Caco-2 (cell line): Measurements from ENCODE around the gene CFAP206. TPM values are rescaled to one million over a fixed set of nuclear protein-coding genes. Genes with fewer than 3 reads are reported as not detected.

ENCODE experiments used
- BruUV-seq: library from RNA; stranded (reverse); fragments of 400-500 nt; replicated peaks from 2 replicates; lab custom pipeline; 2021; lab: Mats Ljungman, UMichigan
- CTCF ChIA-PET: fragments of 300-600 bp; sonication (Branson Sonifier 250); formaldehyde crosslinking; loops from one replicate; lab custom pipeline; 2022; ENCODE audit warnings: antibody characterized with exemption; lab: Charles Lee
- POLR2A ChIA-PET: fragments of 300-600 bp; sonication (Branson Sonifier 250); formaldehyde crosslinking; loops from one replicate; lab custom pipeline; 2022; ENCODE audit warnings: antibody characterized with exemption; lab: Charles Lee
- DNase-seq, 2 experiments: peaks; one replicate each; pipeline versions ENCODE4 v3.0.0 to v3.0.0-alpha.2; 2020 to 2022
- H3K27me3 ChIP-seq: replicated peaks from 2 replicates; pipeline ENCODE4 v1.6.0; 2011; ENCODE audit warnings: low read length; ENCODE audit not compliant: control insufficient read depth, insufficient read depth
- H3K36me3 ChIP-seq: 2 replicates; pipeline ENCODE4 v1.5.1; 2011; ENCODE audit warnings: low read length; ENCODE audit not compliant: control insufficient read depth, insufficient read depth
- H3K4me1 ChIP-seq: fragments of 250-450 bp; sonication (Bioruptor Pico); 2 replicates; pipeline ENCODE4 v1.5.1; 2020; ENCODE audit warnings: mild to moderate bottlenecking
- H3K4me3 ChIP-seq: 2 replicates; pipeline ENCODE4 v1.5.1; 2011; ENCODE audit warnings: low read depth, mild to moderate bottlenecking, control low read depth, low read length
- H3K9me3 ChIP-seq: fragments of 250-450 bp; sonication (Bioruptor Pico); 2 replicates; pipeline ENCODE4 v1.5.1; 2020; ENCODE audit warnings: mild to moderate bottlenecking, moderate library complexity
- H3K27ac Mint-ChIP-seq: one replicate; pipeline ENCODE4 v1.8.0; 2022; ENCODE audit warnings: mixed read lengths; ENCODE audit not compliant: unreplicated experiment
- H3K27me3 Mint-ChIP-seq: one replicate; pipeline ENCODE4 v1.8.0; 2022; ENCODE audit warnings: mixed read lengths; ENCODE audit not compliant: insufficient read depth, unreplicated experiment
- H3K36me3 Mint-ChIP-seq: one replicate; pipeline ENCODE4 v1.8.0; 2022; ENCODE audit warnings: mild to moderate bottlenecking, mixed read lengths; ENCODE audit not compliant: insufficient read depth, unreplicated experiment
- H3K4me1 Mint-ChIP-seq: one replicate; pipeline ENCODE4 v1.8.0; 2022; ENCODE audit warnings: low read depth, mixed read lengths; ENCODE audit not compliant: unreplicated experiment
- H3K4me3 Mint-ChIP-seq: one replicate; pipeline ENCODE4 v1.8.0; 2022; ENCODE audit warnings: mild to moderate bottlenecking, moderate library complexity, mixed read lengths; ENCODE audit not compliant: unreplicated experiment
- H3K9me3 Mint-ChIP-seq: one replicate; pipeline ENCODE4 v1.8.0; 2022; ENCODE audit warnings: mixed read lengths; ENCODE audit not compliant: unreplicated experiment
- CTCF ChIP-seq, 2 experiments: fragments of 200-600 bp in 1 of 2; IDR thresholded peaks; 1 replicate in 1 of 2; 2 replicates in 1 of 2; pipeline versions ENCODE4 v1.5.1 to v1.8.0; 2011 to 2022; ENCODE audit warnings: antibody characterized with exemption in 1 of 2, control low read depth in 1 of 2, inconsistent platforms in 1 of 2, low read depth in 1 of 2, low read length in 1 of 2, mild to moderate bottlenecking in 1 of 2, moderate library complexity in 1 of 2; ENCODE audit not compliant: insufficient read depth in 1 of 2, severe bottlenecking in 1 of 2, unreplicated experiment in 1 of 2
- intact Hi-C: fragments of 100-400 bp; cut with micrococcal nuclease; formaldehyde crosslinking; loops from one replicate; pipeline ENCODE4 v1.10.0; 2022; ENCODE audit not compliant: unreplicated experiment
- total RNA-seq: library from RNA; stranded (reverse); gene quantifications from 2 replicates; pipeline ENCODE4 v1.2.3, GENCODE V29; 2022

Gene CFAP206
- total RNA-seq, 1 experiment from 2014 or later = not detected

GRCh38 chr6:87396595-87397392 is 11.0 kb upstream of the CFAP206 start:
- no TSS peak for BruUV-seq
- H3K27me3 ChIP-seq = no peaks in the 10 kb centered on the region
- peaks cover 7% of the 10 kb centered on the region for H3K27me3 Mint-ChIP-seq
- no peak overlapping the region for H3K4me3 Mint-ChIP-seq
- no peak overlapping the region for H3K4me3 ChIP-seq
- H3K4me1 ChIP-seq = no peaks in the 10 kb centered on the region
- CTCF ChIA-PET = no interaction called here
- no peaks in the 10 kb centered on the region for H3K36me3 ChIP-seq
- no peaks in the 10 kb centered on the region for H3K36me3 Mint-ChIP-seq
- no peaks in the 10 kb centered on the region for H3K9me3 Mint-ChIP-seq
- H3K9me3 ChIP-seq = no peaks in the 10 kb centered on the region
- TF ChIP-seq CTCF (IDR thresholded peaks at IDR 0.05; ENCODE audit: insufficient read depth in 1 of 2, low read depth in 1 of 2, low read length in 1 of 2, severe bottlenecking in 1 of 2, unreplicated experiment in 1 of 2) = no peak
- no peaks in the 10 kb centered on the region for H3K4me1 Mint-ChIP-seq
- POLR2A ChIA-PET = no interaction called here
- no peak for DNase-seq
- intact Hi-C loops = no loop called here
- no peak overlapping the region for H3K27ac Mint-ChIP-seq

- CTCF ChIA-PET = no interaction called here
- no peaks in the 10 kb centered on the region for H3K36me3 Mint-ChIP-seq
- peaks cover 8% of the 10 kb centered on the region for H3K27me3 Mint-ChIP-seq
- Histone ChIP-seq H3K9me3 (no peaks in the 10 kb centered on the region), H3K4me1 (no peaks in the 10 kb centered on the region), H3K36me3 (no peaks in the 10 kb centered on the region), H3K27me3 (no peaks in the 10 kb centered on the region), H3K4me3 (no peak overlapping the region)
- no TSS peak for BruUV-seq
- POLR2A ChIA-PET = no interaction called here
- H3K4me3 Mint-ChIP-seq = no peak overlapping the region
- DNase-seq = no peak
- H3K9me3 Mint-ChIP-seq = no peaks in the 10 kb centered on the region
- H3K4me1 Mint-ChIP-seq = no peaks in the 10 kb centered on the region
- intact Hi-C loops = no loop called here
- TF ChIP-seq CTCF (IDR thresholded peaks at IDR 0.05; ENCODE audit: insufficient read depth in 1 of 2, low read depth in 1 of 2, low read length in 1 of 2, severe bottlenecking in 1 of 2, unreplicated experiment in 1 of 2) = no peak
- no peak overlapping the region for H3K27ac Mint-ChIP-seq
Measured at GRCh38 chr6:87397656-87398055, 10.1 kb upstream of the CFAP206 start.

- Histone ChIP-seq H3K4me3 (no peak overlapping the region), H3K4me1 (peaks cover under 1% of the 10 kb centered on the region; the same call in 1 of the 2 replicates), H3K9me3 (no peaks in the 10 kb centered on the region), H3K36me3 (no peaks in the 10 kb centered on the region), H3K27me3 (no peaks in the 10 kb centered on the region)
- Mint-ChIP-seq H3K4me3 (no peak overlapping the region), H3K4me1 (no peaks in the 10 kb centered on the region), H3K27ac (no peak overlapping the region), H3K27me3 (peaks cover 8% of the 10 kb centered on the region), H3K9me3 (no peaks in the 10 kb centered on the region), H3K36me3 (no peaks in the 10 kb centered on the region)
- DNase-seq = no peak
- intact Hi-C loops = no loop called here
- no peak for TF ChIP-seq CTCF (IDR thresholded peaks at IDR 0.05; ENCODE audit: insufficient read depth in 1 of 2, low read depth in 1 of 2, low read length in 1 of 2, severe bottlenecking in 1 of 2, unreplicated experiment in 1 of 2)
- POLR2A ChIA-PET = no interaction called here
- BruUV-seq = no TSS peak
- CTCF ChIA-PET = interaction anchor here (1.4 kb wide), 1 partner anchor 9 kb away, joined by 5 read pairs; no protein-coding TSS in a partner anchor
Measured at GRCh38 chr6:87401832-87402231, 5.9 kb upstream of the CFAP206 start.
